Measurements from ENCODE around the gene KCNG3. TPM values are rescaled to one million over a fixed set of nuclear protein-coding genes. Genes with fewer than 3 reads are reported as not detected.
A peak's percentile ranks its signal among the peaks of the same experiment; 100 is the strongest.

KCNG3 gene
- total RNA-seq, 1 donor from 2014 or later, result not detected

DNA sequence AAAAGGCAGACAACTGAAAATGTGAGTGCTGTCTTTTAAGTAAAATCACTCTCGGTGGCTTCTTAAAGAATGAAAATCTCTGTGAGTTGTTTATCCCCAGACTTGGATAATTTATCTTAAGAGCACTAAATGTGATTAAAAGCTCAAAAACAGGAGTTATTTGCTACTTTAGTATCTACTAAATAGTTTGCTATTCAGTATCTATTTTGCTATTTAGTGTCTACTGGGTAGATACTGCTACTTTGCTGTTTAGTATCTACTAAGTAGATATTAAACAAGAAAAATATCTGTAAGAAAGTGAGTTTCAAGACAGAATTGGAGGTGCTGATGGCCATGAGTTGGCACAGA, 1.4 kb upstream of the KCNG3 start:
- TF ChIP-seq, protein P1, sequence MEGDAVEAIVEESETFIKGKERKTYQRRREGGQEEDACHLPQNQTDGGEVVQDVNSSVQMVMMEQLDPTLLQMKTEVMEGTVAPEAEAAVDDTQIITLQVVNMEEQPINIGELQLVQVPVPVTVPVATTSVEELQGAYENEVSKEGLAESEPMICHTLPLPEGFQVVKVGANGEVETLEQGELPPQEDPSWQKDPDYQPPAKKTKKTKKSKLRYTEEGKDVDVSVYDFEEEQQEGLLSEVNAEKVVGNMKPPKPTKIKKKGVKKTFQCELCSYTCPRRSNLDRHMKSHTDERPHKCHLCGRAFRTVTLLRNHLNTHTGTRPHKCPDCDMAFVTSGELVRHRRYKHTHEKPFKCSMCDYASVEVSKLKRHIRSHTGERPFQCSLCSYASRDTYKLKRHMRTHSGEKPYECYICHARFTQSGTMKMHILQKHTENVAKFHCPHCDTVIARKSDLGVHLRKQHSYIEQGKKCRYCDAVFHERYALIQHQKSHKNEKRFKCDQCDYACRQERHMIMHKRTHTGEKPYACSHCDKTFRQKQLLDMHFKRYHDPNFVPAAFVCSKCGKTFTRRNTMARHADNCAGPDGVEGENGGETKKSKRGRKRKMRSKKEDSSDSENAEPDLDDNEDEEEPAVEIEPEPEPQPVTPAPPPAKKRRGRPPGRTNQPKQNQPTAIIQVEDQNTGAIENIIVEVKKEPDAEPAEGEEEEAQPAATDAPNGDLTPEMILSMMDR (IDR thresholded peaks at IDR 0.05), result no peak
- H3K4me3 Mint-ChIP-seq (ENCODE audit: unreplicated experiment), result no peak overlapping the region
- no peaks in the 10 kb centered on the region for H3K36me3 Mint-ChIP-seq (ENCODE audit: unreplicated experiment)
- no peaks in the 10 kb centered on the region for H3K9me3 Mint-ChIP-seq (ENCODE audit: unreplicated experiment)
- H3K27ac Mint-ChIP-seq (ENCODE audit: unreplicated experiment), result no peak overlapping the region
- H3K4me1 Mint-ChIP-seq (ENCODE audit: unreplicated experiment), result peaks cover 5% of the 10 kb centered on the region
- DNase-seq (ENCODE audit: extremely low spot score, unreplicated experiment), result no peak
- peaks cover 29% of the 10 kb centered on the region for H3K27me3 Mint-ChIP-seq (ENCODE audit: unreplicated experiment)

DNA sequence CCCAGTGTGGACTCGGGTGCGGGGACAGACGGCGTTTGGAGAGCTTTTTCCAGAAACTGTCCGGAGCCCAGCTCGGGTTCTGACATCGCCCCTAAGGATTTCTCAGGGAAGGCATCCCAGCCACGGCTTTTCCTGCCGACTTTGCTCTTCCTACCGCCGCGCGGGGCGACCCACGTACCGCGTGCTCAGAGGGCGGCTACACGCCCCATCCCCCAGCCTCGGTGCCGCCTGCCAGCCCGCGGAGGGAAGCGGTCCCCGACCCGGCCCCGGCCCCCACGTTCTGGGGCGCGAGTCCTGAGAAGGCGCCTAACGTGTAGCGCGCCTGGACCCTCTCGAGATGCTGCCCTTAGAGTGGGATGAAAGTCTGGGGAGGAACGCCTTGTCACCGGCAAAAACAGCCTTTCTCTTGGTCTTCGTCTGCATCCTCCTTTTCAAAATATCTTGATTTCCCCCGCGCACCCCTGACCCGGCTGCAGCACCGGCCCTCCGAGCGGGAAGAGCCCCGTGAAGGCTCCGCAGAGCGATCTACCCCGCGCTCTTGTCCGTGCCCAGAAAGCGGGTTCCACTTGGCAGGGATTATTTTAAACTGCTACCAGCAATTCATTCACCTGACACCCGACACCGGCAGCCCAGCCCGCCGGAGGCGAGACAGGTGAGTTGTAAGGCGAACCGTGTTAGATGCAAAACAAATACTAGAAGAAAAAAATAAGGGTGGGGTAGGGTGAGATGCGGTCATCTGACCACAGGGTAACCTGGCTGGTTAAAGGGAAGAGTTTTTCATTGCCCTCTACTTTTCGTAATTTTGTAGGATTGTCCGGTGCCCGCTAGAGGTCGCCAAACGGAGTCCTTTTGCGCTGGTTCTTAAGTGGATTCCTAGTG, 812 bp upstream of the KCNG3 start:
- no peaks in the 10 kb centered on the region for H3K36me3 Mint-ChIP-seq (ENCODE audit: unreplicated experiment)
- DNase-seq (ENCODE audit: extremely low spot score, unreplicated experiment), result peak; percentile 86
- no peak overlapping the region for H3K27ac Mint-ChIP-seq (ENCODE audit: unreplicated experiment)
- TF ChIP-seq, protein P1 (IDR thresholded peaks at IDR 0.05), result peak; percentile 91
- H3K4me1 Mint-ChIP-seq (ENCODE audit: unreplicated experiment), result peaks cover 5% of the 10 kb centered on the region
- peak overlapping the region; percentile 84 for H3K4me3 Mint-ChIP-seq (ENCODE audit: unreplicated experiment)
- H3K9me3 Mint-ChIP-seq (ENCODE audit: unreplicated experiment), result no peaks in the 10 kb centered on the region
- peaks cover 34% of the 10 kb centered on the region for H3K27me3 Mint-ChIP-seq (ENCODE audit: unreplicated experiment)

DNA sequence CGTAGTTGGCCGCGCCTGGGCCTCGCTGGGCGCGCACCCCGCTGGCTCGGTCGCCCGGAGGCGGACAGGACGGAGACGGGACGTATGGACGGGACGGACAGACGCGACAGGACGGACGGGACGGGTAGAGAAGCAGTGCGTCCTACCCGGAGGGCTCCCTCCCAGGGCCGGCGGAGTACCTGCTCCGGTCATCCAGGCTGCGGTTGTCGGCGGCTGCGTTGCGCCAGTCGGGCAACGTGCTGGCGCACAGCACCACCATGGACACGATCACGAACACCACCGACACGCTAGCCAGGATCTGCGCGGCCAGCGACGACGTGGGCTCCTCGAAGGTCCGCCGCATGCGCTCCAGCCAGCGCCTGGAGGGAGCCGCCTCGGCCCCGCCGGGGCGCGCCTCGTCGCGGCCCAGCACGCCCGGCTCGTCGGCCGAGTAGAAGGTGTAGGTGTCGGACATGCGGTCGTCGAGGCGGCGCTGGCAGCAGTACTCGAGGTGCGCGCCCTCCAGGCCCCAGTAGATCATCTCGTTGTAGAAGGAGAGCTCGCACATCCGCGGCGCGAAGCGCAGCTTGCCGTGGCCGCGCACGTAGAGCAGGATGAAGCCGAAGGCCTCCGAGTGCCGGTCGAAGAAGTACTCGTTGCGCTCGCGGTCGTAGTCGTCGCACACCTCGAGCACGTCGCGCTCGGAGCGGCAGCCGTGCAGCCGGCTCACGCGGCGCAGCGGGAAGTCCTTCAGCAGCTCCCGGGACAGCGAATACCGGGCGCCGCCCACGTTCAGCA, 903 bp downstream of the KCNG3 start:
- H3K4me1 Mint-ChIP-seq (ENCODE audit: unreplicated experiment), result peaks cover 5% of the 10 kb centered on the region
- no peak for DNase-seq (ENCODE audit: extremely low spot score, unreplicated experiment)
- H3K27ac Mint-ChIP-seq (ENCODE audit: unreplicated experiment), result no peak overlapping the region
- TF ChIP-seq, protein P1 (IDR thresholded peaks at IDR 0.05), result no peak
- no peaks in the 10 kb centered on the region for H3K36me3 Mint-ChIP-seq (ENCODE audit: unreplicated experiment)
- peak overlapping the region; percentile 48 for H3K4me3 Mint-ChIP-seq (ENCODE audit: unreplicated experiment)
- H3K9me3 Mint-ChIP-seq (ENCODE audit: unreplicated experiment), result no peaks in the 10 kb centered on the region
- H3K27me3 Mint-ChIP-seq (ENCODE audit: unreplicated experiment), result peaks cover 41% of the 10 kb centered on the region

DNA sequence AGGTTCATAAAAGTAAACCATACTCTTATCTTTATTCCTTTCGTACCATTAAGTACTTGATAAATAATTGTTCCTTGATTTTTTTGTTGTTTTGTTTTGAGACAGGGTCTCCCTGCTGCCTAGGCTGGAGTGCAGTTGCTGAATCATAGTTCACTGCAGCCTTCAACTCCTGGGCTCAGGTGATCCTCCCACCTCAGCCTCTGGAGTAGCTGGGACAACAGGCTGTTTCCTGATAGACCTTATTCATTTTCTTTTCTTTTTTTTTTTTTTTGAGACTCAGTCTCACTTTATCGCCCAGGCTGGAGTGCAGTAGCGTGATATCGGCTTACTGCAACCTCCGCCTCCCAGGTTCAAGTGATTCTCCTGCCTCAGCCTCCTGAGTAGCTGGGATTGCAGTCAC, 5.5 kb downstream of the KCNG3 start:
- no peaks in the 10 kb centered on the region for H3K9me3 Mint-ChIP-seq (ENCODE audit: unreplicated experiment)
- DNase-seq (ENCODE audit: extremely low spot score, unreplicated experiment), result no peak
- H3K36me3 Mint-ChIP-seq (ENCODE audit: unreplicated experiment), result no peaks in the 10 kb centered on the region
- no peaks in the 10 kb centered on the region for H3K4me1 Mint-ChIP-seq (ENCODE audit: unreplicated experiment)
- peaks cover 57% of the 10 kb centered on the region for H3K27me3 Mint-ChIP-seq (ENCODE audit: unreplicated experiment)
- TF ChIP-seq, protein P1 (IDR thresholded peaks at IDR 0.05), result no peak
- H3K27ac Mint-ChIP-seq (ENCODE audit: unreplicated experiment), result no peak overlapping the region
- no peak overlapping the region for H3K4me3 Mint-ChIP-seq (ENCODE audit: unreplicated experiment)
